ENCODE data around the gene CRY2. TPM values are rescaled to one million over a fixed set of nuclear protein-coding genes. Genes with fewer than 3 reads are reported as not detected.

Gene CRY2
- polyA plus RNA-seq, 3 donors: 24.8 to 32.8 (median 26.0) TPM

DNA sequence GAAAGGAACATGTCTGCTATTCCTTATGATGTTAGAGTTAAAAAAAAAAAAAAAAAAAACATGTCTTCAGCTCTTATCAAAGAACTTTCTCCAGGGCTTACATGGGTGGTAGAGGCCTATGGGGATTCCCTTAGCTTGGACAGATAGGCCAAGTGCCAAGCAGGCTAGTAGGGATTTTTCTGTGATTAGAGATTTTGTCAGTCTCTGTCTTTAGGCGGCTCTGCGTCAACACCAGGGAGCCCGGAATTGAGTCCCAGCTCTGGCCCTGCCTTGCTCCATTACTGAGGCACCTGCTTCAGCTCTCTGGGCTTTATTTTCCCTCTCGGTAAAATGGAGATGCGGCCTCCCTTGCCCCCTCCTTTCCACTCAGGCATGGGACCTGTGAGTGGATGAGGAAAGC lies 13.1 kb downstream of the CRY2 start:
- DNase-seq (ENCODE audit: extremely low read depth in 1 of 11, low read depth in 9 of 11, low spot score in 4 of 11): no peak

DNA sequence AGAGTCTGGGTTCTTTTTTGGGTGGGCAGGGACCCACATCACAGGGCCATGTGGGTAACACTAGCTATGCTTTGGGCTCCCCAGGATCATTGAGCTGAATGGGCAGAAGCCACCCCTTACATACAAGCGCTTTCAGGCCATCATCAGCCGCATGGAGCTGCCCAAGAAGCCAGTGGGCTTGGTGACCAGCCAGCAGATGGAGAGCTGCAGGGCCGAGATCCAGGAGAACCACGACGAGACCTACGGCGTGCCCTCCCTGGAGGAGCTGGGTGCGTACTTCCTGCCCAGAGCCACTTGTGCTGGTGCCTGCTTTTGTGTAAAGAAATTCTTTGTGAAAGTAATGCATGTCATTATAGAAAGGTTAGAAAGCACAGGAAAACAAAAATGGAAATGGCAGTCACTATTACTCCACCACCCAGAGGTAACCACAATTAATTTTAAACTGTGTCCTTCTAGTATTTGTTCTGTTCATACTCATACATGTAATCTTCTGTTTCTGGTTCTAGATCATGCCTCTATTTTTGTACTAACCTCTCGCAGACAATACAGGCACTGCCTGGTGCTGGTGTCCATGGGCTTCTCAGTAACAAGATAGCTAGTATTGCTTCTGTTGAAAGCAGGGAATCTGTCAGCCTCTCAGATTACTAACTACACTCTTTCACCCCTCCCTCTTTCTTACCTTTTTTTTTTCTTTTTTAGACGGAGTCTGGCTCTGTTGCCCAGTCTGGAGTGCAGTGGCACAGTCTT lies 13.7 kb downstream of the CRY2 start:
- no peak for DNase-seq (ENCODE audit: extremely low read depth in 1 of 11, low read depth in 9 of 11, low spot score in 4 of 11)

DNA sequence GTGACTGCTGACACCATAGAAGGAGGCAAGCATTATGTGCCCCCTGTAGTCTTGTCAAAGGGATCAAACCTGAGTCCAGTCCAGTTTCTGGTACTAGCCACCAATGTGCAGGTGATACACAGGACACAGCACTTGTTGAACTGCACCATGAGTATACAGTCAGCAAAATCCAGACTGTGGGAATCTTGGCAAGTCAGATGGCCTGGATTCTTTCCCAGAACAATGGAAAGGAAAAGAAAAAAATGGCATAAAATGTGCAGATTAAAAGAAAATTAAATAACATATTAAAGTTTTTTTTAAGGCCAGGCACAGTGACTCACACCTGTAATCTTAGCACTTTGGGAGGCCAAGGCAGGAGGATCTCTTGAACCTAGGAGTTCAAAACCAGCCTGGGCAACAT lies 16.8 kb downstream of the CRY2 start:
- DNase-seq (ENCODE audit: extremely low read depth in 1 of 11, low read depth in 9 of 11, low spot score in 4 of 11): no peak

DNA sequence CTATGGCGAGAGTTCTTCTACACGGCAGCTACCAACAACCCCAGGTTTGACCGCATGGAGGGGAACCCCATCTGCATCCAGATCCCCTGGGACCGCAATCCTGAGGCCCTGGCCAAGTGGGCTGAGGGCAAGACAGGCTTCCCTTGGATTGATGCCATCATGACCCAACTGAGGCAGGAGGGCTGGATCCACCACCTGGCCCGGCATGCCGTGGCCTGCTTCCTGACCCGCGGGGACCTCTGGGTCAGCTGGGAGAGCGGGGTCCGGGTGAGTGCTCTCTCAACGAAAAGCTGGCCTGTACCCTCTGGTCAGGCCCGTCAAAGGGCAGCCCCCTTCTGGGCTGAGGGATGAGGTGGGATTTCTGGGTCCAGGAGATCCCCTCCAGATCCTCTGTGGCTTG lies 22.3 kb downstream of the CRY2 start:
- no peak for DNase-seq (ENCODE audit: extremely low read depth in 1 of 11, low read depth in 9 of 11, low spot score in 4 of 11)

DNA sequence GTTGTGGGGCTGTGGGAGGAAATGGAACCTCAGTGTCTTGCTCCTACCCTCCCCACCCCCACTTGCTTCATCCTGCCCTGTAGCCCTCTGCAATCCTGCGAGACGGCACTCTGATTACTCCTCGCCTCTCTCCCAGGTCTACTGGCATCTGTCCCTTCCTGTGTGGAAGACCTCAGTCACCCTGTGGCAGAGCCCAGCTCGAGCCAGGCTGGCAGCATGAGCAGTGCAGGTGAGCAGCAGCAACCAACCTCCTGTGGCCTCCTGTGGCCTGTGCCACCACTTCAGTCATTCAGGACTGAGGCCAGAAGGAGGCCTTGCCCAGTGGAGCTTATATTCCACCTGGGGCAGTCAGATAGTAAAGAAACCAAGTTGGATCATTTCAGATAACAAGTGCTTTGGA lies 23.4 kb downstream of the CRY2 start:
- DNase-seq (ENCODE audit: extremely low read depth in 1 of 11, low read depth in 9 of 11, low spot score in 4 of 11): no peak

DNA sequence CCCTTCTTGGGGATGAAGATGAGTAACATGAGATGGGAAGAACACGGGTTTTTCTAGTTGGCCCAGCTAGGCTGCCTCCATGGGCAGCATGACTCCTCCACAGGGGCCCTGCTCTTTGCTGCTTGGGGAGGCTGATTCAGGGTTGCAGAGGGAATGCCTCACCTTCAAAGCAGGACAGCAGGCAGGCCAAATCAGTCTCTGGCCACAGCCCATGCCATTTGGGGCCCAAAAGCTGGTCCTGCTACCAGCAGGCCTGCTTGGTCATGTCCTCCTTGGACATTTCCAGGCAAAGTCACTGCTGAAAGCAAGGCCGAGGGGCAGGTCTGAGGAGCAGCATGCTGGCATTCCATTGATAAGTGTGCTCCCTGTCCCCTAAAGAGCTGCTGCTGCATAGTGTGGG lies 24.4 kb downstream of the CRY2 start:
- DNase-seq (ENCODE audit: extremely low read depth in 1 of 11, low read depth in 9 of 11, low spot score in 4 of 11): no peak

DNA sequence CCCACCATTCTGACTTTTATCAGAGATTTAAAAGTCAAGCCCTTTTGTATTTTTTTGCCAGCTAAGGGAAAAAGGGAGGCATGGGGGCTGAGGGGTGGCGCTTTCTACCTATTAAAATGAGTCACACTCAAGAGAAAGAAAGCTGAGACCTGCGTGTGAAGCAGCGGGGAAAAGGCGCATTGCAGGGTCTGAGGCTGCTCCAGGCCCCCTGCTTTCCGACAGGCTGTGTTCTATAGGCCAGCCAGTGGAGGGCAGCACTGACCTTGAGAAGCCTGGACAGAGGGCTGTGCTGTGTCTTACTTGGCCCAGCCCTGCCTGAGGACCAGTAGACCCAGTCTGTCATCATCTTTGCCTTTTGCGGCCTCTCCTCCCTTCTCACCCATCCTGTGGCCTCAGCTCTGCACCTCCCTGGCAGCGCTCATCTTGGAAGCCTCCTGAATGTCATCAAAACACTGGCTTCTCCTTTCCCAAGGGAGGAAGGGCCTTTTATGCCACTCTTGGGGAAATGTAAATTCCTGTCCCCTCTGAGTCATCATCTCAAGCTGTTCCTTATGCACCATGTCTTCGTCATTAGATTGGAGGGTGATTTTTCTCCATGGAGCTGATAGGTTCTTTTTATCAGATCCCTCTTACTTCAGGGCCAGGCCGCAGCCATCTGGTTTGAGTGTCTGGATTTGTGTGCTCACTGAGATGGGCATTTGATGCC lies 25.5 kb downstream of the CRY2 start:
- DNase-seq (ENCODE audit: extremely low read depth in 1 of 11, low read depth in 9 of 11, low spot score in 4 of 11): peak in 3 of 11 donors; percentile 26 to 37 (median 31)

DNA sequence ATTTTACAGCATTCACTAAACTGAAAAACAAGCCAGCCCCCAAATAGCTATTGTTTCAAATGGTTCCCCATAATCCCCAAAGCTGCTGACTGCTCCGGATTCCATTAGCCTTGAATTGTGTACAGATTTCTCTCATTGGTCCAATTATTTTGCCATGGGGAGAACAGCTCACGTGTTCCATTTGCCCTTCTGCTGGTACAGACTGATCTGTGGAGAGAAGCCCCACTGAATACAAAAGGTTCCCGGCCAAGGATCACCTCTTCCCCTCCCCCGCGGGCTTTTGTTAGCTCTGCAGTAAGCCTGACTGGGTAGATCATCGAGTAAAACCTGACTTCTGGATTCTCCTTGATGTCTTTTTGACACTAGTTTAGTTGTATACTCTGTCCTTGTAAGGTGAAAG lies 29.1 kb downstream of the CRY2 start:
- DNase-seq (ENCODE audit: extremely low read depth in 1 of 11, low read depth in 9 of 11, low spot score in 4 of 11): no peak

DNA sequence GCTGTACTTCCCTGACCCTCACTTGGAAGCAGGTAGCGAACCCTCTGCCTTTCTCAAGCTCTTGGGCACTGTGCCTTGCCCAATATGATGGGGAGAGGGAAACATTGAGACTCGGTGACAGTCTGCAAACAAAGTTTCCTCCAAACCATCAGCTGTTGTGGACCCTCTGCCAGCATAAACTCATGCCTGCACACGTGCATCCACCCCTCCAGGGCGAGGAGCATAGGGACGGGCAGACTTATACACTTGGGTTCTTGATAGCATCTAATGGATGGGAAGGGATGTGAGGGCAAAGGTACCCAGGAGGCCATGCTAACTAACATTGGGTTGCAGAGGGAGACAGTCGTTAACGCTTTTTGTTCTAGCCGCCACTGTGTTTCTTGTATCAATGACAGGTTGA lies 29.9 kb downstream of the CRY2 start:
- DNase-seq (ENCODE audit: extremely low read depth in 1 of 11, low read depth in 9 of 11, low spot score in 4 of 11): no peak

DNA sequence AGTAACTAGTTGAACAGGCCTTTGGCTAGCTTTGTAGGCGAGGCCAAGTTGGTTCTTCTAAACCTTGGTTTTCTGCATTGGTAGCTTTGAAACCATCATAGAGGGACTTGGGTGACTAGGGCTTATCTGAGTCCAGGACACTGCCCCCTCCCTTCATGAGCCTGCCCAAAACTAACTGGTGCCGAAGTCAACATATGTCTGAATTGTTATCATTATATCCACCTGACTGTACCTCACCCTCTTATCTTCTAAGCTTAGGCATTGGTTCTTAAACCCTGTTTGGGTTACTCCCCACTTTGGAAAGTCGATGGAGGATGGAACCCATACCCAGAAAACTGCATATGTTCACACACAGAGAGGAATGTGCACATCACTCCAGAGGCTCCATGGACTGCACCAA lies 30.6 kb downstream of the CRY2 start:
- DNase-seq (ENCODE audit: extremely low read depth in 1 of 11, low read depth in 9 of 11, low spot score in 4 of 11): no peak

DNA sequence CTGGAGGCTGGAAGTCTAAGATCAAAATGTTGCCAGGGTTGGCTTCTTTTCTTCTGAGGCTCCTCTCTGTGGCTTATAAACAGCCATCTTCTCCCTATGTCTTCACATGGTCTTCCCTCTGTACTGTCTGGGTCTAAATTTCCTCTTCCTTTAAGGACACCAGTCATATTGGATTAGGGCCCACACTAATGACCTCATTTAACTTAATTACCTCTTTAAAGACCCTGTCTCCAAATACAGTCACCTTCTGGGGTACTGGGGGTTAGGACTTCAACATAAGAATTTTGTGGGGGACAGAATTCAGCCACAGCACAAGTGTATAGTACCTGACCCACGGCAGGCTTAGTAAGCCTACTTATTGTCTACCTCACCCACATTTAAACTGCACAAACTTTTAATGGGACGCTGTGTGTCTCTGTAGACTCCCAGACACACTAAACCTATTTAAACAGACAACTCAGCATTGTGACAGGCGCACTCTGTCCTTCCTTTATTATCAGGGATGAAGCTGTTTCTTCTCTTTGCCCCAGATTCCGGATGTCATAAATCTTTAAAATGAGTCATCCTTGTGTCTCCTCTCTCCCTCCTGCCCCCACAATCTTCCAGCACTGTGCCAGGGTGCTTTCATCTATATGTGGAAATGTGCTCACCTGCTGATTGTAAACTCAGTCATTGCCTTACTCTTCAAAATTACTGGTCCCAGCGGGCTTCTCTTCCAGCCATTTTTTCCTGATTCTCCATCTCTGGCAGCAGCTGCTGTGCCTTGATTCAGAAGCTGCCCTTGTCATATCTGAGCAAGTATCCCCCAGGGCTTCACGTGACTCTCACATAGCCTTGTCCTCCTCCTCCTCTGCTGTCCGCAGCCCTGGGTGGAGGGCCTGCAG lies 32.8 kb downstream of the CRY2 start:
- DNase-seq (ENCODE audit: extremely low read depth in 1 of 11, low read depth in 9 of 11, low spot score in 4 of 11): no peak

DNA sequence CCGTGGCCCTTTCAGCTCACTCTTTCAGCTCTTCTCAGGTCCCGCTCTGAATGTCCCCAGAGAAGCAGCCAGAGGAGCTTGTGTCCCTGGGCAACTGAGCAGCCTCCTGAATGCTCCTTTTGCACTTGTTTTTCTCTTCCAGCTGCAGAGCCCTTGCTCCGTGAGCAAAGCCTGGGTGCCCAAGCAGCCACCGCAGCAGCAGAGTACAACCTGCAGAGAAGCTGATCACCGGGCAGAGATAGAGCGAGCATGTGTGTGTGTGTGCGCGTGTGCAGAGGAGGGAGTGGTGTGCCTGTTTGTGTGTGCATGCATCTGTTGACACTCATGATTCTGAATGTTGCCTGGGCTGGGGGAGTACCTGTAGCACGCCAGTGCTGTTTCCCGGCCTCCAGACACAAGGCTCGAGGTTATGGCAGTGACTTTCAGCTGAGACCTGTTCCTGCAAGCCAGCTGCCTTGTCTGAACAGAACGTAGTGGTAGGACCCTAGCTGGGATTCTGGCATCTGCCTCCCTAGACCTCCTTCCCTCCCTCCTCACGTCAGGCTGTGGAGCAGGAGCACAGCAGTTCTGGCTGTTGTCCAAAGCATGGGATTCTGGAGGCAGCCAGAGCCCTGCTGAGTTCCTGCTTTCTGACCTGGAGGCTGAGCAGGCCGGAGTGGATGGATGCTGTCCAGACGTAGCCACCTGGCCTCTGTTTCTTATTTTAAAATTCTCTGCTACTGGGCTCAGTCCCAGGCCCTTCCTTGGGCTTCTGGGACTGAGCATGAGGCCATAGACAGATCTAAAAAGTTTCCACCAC lies 33.7 kb downstream of the CRY2 start:
- no peak for DNase-seq (ENCODE audit: extremely low read depth in 1 of 11, low read depth in 9 of 11, low spot score in 4 of 11)

DNA sequence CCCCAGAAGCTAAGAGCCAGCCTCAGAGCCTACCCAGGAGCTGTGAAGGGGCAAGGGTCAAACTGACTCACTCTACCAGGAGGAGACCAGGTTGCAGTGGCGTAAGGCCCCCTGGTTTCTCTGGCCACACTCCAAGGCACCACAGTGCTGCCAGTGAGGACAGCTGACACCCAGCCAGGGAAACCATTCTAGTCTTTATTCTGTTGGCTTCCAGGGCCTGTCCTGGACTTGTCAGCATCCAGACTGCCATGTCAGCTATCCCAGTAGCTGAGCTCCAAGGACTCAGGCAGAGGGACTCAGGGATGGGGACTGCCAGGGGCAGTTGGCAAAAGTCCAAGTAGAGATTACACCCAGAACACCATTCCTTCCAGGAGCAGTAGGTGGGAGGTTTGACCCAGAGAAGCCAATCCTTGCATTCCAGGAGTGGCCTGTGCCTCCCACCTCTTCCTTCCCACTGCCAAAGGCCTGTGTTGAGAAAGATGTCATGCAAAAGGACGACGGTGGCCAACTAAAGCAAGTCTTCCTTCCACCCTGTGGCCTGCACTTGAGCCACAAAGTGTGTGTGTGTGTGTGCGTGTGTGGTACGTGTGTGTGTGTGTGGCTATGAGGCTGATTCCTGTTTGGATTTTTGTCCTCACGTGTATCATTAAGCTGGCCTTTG lies 34.6 kb downstream of the CRY2 start:
- no peak for DNase-seq (ENCODE audit: extremely low read depth in 1 of 11, low read depth in 9 of 11, low spot score in 4 of 11)

DNA sequence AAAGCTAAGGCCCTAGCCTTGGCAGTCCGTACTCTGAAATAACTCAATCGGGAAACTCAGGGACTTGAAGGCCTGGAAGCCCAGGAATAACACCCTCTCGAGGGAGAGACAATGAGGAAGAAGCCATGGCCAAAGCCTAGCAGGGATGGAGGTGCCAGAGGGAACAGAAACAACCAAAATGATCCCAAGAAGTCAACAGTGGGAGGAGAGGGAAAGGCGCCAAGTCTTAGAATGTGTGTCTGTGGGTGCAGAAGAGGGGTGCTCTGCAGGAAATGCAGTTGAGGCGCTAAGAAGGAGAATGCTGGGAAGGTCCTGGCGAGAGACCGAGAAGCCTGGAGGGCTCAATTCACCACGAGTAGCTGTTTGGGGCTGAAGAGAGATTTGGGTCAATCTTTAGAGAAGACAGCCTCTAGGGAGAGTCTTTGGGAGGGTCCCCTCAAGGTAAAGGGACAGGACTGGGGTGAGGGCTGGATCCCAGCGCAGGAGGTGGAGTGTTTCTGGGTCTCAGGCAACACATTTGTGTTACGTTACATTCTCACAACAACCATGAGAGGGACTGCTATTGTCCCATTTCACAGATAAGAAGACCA lies 37.4 kb downstream of the CRY2 start:
- no peak for DNase-seq (ENCODE audit: extremely low read depth in 1 of 11, low read depth in 9 of 11, low spot score in 4 of 11)

DNA sequence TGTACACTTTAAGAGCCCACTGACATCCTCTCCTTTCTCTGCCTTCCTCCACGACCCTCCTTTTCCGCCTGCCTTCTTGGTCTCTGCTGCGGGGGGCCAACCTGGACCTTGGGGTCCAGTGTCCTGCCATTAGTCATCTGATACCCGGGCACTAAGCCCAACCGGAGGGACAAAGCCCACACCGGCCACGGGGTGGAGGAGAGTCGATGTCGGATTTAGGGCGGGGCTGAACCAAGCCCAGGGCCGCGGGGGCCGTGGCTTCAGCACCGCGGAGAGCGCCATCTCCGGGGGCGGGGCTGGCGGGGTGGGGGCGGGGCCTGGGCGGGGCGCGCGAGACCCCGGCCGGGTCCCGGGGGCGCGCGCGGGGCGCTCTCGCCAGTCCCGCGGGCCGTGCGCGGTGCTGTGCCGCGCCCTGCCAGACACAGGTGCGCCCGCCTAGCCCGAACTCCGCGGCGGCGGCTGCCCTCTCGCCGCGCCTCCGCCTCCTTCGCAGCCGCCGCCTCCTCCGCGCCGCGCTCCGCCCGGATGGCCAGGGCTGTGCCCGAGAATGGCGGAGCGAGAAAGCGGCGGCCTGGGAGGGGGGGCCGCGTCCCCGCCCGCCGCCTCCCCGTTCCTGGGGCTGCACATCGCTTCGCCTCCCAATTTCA lies 38.1 kb downstream of the CRY2 start, which contains the start of gene MAPK8IP1:
MAPK8IP1 (plus strand) TSS at position 378 of the 647 bp plus-strand sequence; CDS start at position 548, 170 bp downstream.
- peak in 5 of 11 donors; percentile 24 to 54 (median 43) for DNase-seq (ENCODE audit: extremely low read depth in 1 of 11, low read depth in 9 of 11, low spot score in 4 of 11)

DNA sequence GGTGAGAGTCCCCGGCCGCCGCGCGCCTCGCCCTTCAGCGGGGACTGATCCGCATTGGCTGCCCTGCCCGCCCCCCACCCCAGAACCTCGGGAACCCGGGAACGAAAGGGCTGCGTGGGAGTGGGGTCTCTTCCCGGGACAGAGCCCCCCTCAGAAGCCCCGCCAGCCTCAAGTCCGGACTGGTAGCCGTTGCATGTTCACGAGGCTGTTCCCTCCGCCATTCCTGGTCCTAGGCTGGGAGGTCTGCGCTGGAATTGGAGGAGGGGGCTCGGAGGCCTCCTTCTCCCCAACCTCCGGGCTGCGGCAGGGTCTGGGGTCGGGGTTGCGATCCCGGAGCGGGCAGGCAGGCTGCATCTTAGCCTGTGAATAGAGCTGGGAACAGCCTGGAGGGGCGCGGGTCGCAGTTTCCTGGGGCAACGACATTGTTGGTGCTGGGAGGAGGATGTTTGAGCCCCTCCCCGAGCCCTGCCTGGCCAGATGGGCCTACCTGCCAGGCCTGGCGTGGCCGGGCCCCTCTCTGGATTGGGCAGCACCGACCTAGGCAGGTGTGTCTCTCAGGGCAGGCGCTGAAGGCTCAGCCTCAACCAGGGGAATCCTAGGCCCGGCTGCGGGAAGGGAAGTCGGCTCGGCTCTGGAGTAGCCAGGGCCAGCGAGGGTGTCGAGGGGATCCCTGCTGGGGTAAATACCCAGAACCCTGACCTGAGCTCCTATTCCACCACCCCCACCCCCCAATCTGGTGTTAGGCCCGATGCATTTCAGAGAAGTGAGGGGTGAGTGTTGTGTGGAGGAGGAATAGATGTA lies 38.8 kb downstream of the CRY2 start:
- DNase-seq (ENCODE audit: extremely low read depth in 1 of 11, low read depth in 9 of 11, low spot score in 4 of 11): no peak

Data from renal cortex interstitium (tissue), 11 donors.